HG03432 (cell line): ENCODE measurements around the gene MRPL9.

ENCODE experiments used
- ATAC-seq: cut with Tn5 transposase; IDR thresholded peaks from one replicate; pipeline ENCODE4 v1.9.1; 2021; ENCODE audit warnings: mild to moderate bottlenecking, moderate library complexity; ENCODE audit not compliant: unreplicated experiment

Gene MRPL9

GRCh38 chr1:151713044-151713443 is 50.3 kb downstream of the MRPL9 start:
- no peak for ATAC-seq

- no peak for ATAC-seq
These were observed 51.3 kb downstream of the MRPL9 start for GRCh38 chr1:151711951-151712350.

DNA sequence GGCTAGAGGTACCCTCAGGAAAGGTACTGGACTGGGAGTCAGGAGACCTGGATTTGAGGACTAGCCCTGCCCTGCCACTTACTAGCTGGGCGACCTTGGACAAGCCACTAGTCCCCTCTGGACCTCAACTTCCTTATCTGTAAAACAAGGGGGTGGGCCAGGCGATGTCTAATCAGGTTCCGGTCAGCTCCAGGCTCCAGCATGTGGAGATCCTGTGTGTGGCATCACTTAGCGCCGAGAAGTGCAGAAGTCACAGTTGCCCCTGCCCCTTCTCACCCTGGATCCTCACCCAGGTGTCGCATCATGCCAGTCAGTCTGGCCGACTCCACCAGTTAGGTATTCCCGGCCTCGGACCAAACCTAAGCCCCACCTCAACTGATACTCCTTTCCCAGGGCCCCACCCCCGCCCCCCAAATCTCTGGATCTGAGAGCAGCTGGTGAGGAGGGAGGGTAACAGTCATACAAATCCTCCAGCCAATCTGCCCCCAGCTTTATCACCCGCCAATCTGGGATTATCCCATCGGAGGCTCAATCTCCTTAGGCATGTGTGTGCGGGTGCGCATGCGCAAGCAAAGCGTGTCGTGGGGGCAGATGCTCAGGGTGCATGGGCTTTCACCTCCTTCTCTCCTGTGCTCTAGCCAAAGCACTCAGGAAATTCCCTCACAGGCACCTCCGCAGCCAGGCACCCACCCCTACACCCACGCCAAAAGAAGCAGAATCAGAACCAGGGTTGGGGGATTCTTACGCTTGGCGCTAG is 52.1 kb downstream of the MRPL9 start:
- no peak for ATAC-seq

GRCh38 chr1:151710187-151710840 is 53.0 kb downstream of the MRPL9 start:
- no peak for ATAC-seq
